HFF-Myc (cell line): ENCODE results near the gene CTSG.

Experiments
- DNase-seq: peaks from one replicate; pipeline ENCODE4 v3.0.0-alpha.2; 2011; ENCODE audit warnings: low read depth; ENCODE audit errors: extremely low read depth
- H3K4me3 ChIP-seq: replicated peaks from 2 replicates; pipeline ENCODE4 v1.5.1; 2011; ENCODE audit warnings: low read depth, mild to moderate bottlenecking, control low read depth, low read length
- CTCF ChIP-seq: IDR thresholded peaks from 2 replicates; pipeline ENCODE4 v1.5.1; 2012; ENCODE audit warnings: mild to moderate bottlenecking, low read depth, low read length, control low read depth; ENCODE audit errors: missing control alignments

Gene CTSG

DNA sequence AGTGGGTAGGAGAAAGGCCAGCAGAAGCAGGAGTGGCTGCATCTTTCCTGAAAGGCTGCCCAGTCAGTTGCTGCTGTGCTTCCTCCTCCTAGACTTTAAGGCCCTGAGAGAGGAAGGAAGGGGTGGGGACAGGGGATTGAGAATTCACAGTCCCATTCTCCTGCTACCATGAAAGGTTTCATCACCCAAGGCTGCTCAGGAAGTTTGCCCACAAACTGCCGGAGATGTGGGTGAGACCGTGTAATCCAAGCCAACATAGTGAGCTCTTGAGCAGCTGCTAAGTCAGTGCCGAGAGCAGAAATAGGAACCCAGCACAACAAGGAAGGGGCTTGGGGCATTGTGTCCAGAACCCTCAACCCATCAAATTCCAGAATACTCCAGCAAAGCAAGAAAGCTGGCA lies at the start of gene CTSG:
CTSG (minus strand) TSS at position 69 of the 400 bp plus-strand sequence; CDS start at position 42, 27 bp downstream.
- no peak within 1 kb of the TSS for H3K4me3 ChIP-seq

GRCh38 chr14:24613747-24614146 lies 37.7 kb upstream of the CTSG start:
- DNase-seq = no peak
- no peak overlapping the region for H3K4me3 ChIP-seq
- no peak for TF ChIP-seq CTCF

More for the DNA sequence above, at the start of gene CTSG:
- DNase-seq = no peak
- TF ChIP-seq CTCF = no peak

DNA sequence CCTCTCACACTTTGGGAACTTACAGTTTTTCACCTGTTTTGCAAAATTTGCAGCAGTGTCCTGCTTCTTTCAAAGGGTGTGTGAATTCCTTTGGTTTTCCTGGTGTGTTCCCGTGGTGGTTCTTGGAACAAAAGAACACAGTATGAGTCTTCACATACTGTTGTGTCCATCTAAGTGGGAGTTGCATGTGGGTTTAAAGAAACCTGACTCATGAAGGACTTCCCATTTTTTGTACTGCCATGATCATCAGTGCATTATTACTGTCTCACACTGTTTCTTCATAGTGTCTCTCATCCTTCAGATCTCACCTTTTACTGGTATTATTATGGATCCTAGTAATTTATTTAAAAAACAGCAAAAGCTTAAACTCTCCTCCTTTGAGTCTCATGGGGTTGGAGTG lies 37.2 kb upstream of the CTSG start:
- DNase-seq = no peak
- TF ChIP-seq CTCF = no peak
- H3K4me3 ChIP-seq = no peak overlapping the region

- H3K4me3 ChIP-seq = no peak overlapping the region
- no peak for TF ChIP-seq CTCF
- DNase-seq = no peak
Observed at GRCh38 chr14:24612196-24612595, 36.1 kb upstream of the CTSG start.

DNA sequence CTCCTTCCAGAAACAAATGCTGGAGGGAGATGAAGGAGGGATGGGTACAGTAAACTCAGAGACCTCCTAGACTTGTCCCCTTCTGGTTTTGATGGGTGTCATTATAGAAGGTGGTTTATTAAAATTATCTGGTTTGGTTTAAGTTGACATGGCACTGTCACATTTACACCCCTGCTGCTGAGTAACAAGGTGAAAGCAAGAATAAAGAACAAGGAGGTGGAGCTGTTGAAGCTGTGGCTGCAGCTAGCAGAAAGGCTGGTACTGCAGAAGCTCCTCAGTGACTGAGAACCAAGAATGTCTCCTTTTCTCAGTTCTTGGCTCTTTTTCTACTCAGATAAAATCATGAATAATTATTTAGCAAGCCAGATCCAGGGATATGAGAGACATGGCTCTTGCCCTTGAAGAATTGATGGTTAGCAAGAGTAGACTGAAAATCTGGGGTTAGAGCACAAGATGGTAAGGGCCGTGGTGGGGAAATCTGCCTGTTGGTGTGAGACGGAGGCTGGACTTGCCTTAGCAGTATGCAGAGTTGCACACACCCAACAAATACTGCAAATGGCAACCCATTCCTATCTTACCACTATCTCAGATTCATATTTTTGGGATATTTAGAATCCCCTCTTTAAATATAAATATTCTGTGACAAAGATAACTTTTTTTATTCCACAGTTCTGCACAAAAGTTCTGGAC lies 33.8 kb upstream of the CTSG start, which contains the start of gene GZMH:
GZMH (minus strand) TSS at position 31 of the 690 bp plus-strand sequence. CDS start 72 bp downstream, outside the sequence.
- TF ChIP-seq CTCF = no peak
- DNase-seq = no peak
- no peak within 1 kb of the TSS for H3K4me3 ChIP-seq

DNA sequence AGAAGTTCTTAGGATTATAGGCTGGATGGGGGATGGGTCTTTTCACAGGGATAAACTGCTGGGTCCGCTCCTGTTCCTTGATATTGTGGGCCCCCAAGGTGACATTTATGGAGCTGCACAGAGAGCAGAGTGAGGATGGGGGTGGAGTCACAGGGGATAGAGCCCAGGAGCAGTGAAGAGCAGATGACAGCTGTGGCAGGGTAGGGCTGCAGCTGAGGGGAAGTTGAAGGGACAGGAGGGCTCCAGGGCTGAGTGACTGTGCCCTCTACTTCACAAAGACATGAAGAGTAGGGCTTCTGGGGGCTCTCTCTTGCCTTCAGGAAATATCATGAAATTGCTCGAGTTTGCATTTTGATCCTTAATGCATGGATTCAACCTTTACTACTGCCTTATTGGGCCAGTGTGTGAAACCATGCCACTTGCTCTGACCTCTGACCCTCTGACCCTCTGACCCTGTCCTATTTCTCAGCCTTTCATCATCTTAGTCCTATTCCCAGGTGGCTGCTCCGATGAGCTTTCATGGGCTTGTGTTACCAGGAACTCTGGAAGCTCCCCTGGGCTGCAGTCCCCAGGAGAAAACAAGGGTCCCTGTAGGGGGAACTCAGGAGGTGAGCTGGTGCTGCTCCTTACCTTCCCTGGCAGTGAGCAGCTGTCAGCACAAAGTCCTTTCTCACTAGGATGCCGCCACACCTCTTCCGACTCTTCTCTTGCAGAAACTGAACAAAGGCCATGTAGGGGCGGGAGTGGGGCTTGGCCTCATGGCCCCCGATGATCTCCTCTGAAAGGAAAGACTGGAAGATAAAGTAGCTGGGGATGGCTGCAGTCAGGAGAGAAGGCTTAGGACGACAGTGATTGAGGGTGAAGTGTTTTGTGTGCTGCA lies 31.8 kb upstream of the CTSG start:
- DNase-seq = no peak
- H3K4me3 ChIP-seq = no peak overlapping the region
- no peak for TF ChIP-seq CTCF
